Liver (tissue), 9 donors: ENCODE measurements around the gene MAPKAP1. TPM values are rescaled to one million over a fixed set of nuclear protein-coding genes. Genes with fewer than 3 reads are reported as not detected.

Source experiments
- DNase-seq: peaks from one replicate; pipeline ENCODE4 v3.0.0-alpha.2; 2017; ENCODE audit warnings: low spot score
- H3K27ac ChIP-seq, 2 donors: one replicate each; pipeline ENCODE4 v1.7.0; 2013; ENCODE audit warnings: inconsistent platforms in 2 of 2, low read length in 2 of 2, control low read depth in 1 of 2, low read depth in 1 of 2, mild to moderate bottlenecking in 1 of 2
- H3K27me3 ChIP-seq, 4 donors: one replicate each; pipeline versions ENCODE4 v1.6.1 to v1.7.0; 2013; ENCODE audit warnings: low read length in 3 of 4, inconsistent platforms in 1 of 4, mild to moderate bottlenecking in 1 of 4, moderate library complexity in 1 of 4; ENCODE audit not compliant: control insufficient read depth in 4 of 4, insufficient read depth in 4 of 4
- H3K36me3 ChIP-seq, 4 donors: one replicate each; pipeline versions ENCODE4 v1.6.1 to v1.7.0; 2013; ENCODE audit warnings: low read length in 3 of 4, mild to moderate bottlenecking in 3 of 4, low read depth in 1 of 4, moderate library complexity in 1 of 4; ENCODE audit not compliant: control insufficient read depth in 4 of 4, insufficient read depth in 3 of 4
- H3K4me1 ChIP-seq, 4 donors: one replicate each; pipeline versions ENCODE4 v1.6.1 to v1.7.0; 2013; ENCODE audit warnings: low read length in 3 of 4, mild to moderate bottlenecking in 3 of 4, moderate library complexity in 1 of 4; ENCODE audit not compliant: control insufficient read depth in 4 of 4, insufficient read depth in 4 of 4
- H3K4me3 ChIP-seq, 3 donors: one replicate each; pipeline versions ENCODE4 v1.6.1 to v1.7.0; 2013; ENCODE audit warnings: low read length in 3 of 3, control low read depth in 1 of 3, low read depth in 1 of 3, mild to moderate bottlenecking in 1 of 3
- H3K9ac ChIP-seq, 2 donors: one replicate each; pipeline ENCODE4 v1.7.0; 2013; ENCODE audit warnings: low read length in 2 of 2, mild to moderate bottlenecking in 2 of 2, moderate library complexity in 2 of 2, control low read depth in 1 of 2, low read depth in 1 of 2
- H3K9me3 ChIP-seq, 4 donors: one replicate each; pipeline versions ENCODE4 v1.6.1 to v1.7.0; 2013; ENCODE audit warnings: low read length in 3 of 4; ENCODE audit not compliant: control insufficient read depth in 4 of 4
- EGR1 ChIP-seq, 2 donors: IDR thresholded peaks; 2 replicates each; pipeline ENCODE4 v1.6.1; 2016 to 2018; ENCODE audit warnings: antibody characterized with exemption in 2 of 2, low read depth in 2 of 2
- FOXA1 ChIP-seq: IDR thresholded peaks from 2 replicates; pipeline ENCODE4 v1.6.1; 2016; ENCODE audit warnings: antibody characterized with exemption
- FOXA2 ChIP-seq: IDR thresholded peaks from 2 replicates; pipeline ENCODE4 v1.6.1; 2016; ENCODE audit warnings: antibody characterized with exemption
- GABPA ChIP-seq, 2 donors: IDR thresholded peaks in 1 of 2; conservative IDR thresholded peaks in 1 of 2; 2 replicates each; pipeline ENCODE4 v1.6.1; 2016; ENCODE audit warnings: antibody characterized with exemption in 2 of 2, mild to moderate bottlenecking in 1 of 2, moderate library complexity in 1 of 2
- HNF4A ChIP-seq, 2 donors: conservative IDR thresholded peaks; 2 replicates each; pipeline ENCODE4 v1.6.1; 2016; ENCODE audit warnings: antibody characterized with exemption in 2 of 2, mild to moderate bottlenecking in 2 of 2
- HNF4G ChIP-seq: IDR thresholded peaks from 2 replicates; pipeline ENCODE4 v1.6.1; 2016; ENCODE audit warnings: antibody characterized with exemption
- JUND ChIP-seq, 2 donors: IDR thresholded peaks; 2 replicates each; pipeline ENCODE4 v1.6.1; 2016; ENCODE audit warnings: antibody characterized with exemption in 2 of 2
- NR2F2 ChIP-seq: IDR thresholded peaks from 2 replicates; pipeline ENCODE4 v1.6.1; 2016; ENCODE audit warnings: antibody characterized with exemption
- RAD21 ChIP-seq, 2 donors: IDR thresholded peaks; 2 replicates each; pipeline ENCODE4 v1.6.1; 2016; ENCODE audit warnings: antibody characterized with exemption in 2 of 2, mild to moderate bottlenecking in 2 of 2
- RXRA ChIP-seq, 2 donors: IDR thresholded peaks; 2 replicates each; pipeline ENCODE4 v1.6.1; 2017 to 2018; ENCODE audit warnings: antibody characterized with exemption in 2 of 2, mild to moderate bottlenecking in 1 of 2
- SP1 ChIP-seq: IDR thresholded peaks from 2 replicates; pipeline ENCODE4 v1.6.1; 2018; ENCODE audit warnings: antibody characterized with exemption, mild to moderate bottlenecking
- TAF1 ChIP-seq: conservative IDR thresholded peaks from 2 replicates; pipeline ENCODE4 v1.6.1; 2016; ENCODE audit warnings: antibody characterized with exemption, mild to moderate bottlenecking
- YY1 ChIP-seq: IDR thresholded peaks from 2 replicates; pipeline ENCODE4 v1.6.1; 2016; ENCODE audit warnings: antibody characterized with exemption, mild to moderate bottlenecking
- WGBS: extraction: QIAGEN DNeasy Blood & Tissue Kit; methylation state at CpG from one replicate; pipeline ENCODE4 v1.1.7; 2013; 5-methylcytosine and 5-hydroxymethylcytosine counted together
- polyA plus RNA-seq, 2 donors: library from polyadenylated mRNA; stranded (reverse) in 1 of 2; unstranded in 1 of 2; fragments of 200-250 nt in 1 of 2; fragments of >200 nt in 1 of 2; fragmentation: Nextera tagmentation in 1 of 2; extraction: Ambion mirVana in 1 of 2; gene quantifications; one replicate each; pipeline versions ENCODE4 v1.2.1 to v1.2.3, GENCODE V29; 2013 to 2015
- total RNA-seq, 2 donors: library from RNA; depleted of rRNA; stranded (reverse); fragments of >200 nt; gene quantifications; one replicate each; pipeline ENCODE4 v1.2.3, GENCODE V29; 2014
- TF ChIP-seq, protein P1 (sequence below): IDR thresholded peaks from 2 replicates; pipeline ENCODE4 v1.6.1; 2016; ENCODE audit warnings: antibody characterized with exemption, mild to moderate bottlenecking
- TF ChIP-seq, protein P2 (sequence below): IDR thresholded peaks from 2 replicates; pipeline ENCODE4 v1.6.1; 2016; ENCODE audit warnings: antibody characterized with exemption
- TF ChIP-seq, protein P3 (sequence below): IDR thresholded peaks from 2 replicates; pipeline ENCODE4 v1.6.1; 2016; ENCODE audit warnings: antibody characterized with exemption
- TF ChIP-seq, protein P4 (sequence below): fragments of 150-350 bp; IDR thresholded peaks from 2 replicates; pipeline ENCODE4 v1.5.1; 2017; ENCODE audit warnings: improper control_type of control experiment, low read depth, low read length; ENCODE audit not compliant: missing input control
- TF ChIP-seq, protein P5 (sequence below): IDR thresholded peaks from 2 replicates; pipeline ENCODE4 v1.6.1; 2016; ENCODE audit warnings: antibody characterized with exemption
- donor health status: healthy.
- donor health status: healthy.
- donor health status: healthy.
- donor health status: healthy.
- donor health status: healthy.

MAPKAP1 gene
- total and polyA plus RNA-seq, 4 donors: 23.6 to 55.9 (median 32.7) TPM

DNA sequence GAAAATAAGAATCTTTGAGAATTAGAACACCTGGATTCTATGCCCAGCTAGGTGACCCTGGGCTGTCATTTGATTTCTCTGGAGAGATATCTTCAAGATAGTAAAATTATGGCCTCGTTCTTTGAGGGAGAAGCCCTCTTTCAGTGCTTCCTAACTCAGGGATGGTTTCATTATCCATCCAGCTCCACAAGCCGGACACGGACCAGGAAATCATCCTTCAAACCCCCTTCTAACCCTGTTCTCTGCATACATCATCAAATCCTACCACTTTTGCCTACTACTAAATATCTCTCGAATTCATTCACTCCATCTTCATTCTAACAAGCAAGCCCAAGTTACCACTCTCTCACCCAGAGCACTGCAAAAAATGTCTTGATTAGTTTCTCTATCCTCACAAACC lies 57.2 kb downstream of the MAPKAP1 start (continued):
- TF ChIP-seq, protein P1, sequence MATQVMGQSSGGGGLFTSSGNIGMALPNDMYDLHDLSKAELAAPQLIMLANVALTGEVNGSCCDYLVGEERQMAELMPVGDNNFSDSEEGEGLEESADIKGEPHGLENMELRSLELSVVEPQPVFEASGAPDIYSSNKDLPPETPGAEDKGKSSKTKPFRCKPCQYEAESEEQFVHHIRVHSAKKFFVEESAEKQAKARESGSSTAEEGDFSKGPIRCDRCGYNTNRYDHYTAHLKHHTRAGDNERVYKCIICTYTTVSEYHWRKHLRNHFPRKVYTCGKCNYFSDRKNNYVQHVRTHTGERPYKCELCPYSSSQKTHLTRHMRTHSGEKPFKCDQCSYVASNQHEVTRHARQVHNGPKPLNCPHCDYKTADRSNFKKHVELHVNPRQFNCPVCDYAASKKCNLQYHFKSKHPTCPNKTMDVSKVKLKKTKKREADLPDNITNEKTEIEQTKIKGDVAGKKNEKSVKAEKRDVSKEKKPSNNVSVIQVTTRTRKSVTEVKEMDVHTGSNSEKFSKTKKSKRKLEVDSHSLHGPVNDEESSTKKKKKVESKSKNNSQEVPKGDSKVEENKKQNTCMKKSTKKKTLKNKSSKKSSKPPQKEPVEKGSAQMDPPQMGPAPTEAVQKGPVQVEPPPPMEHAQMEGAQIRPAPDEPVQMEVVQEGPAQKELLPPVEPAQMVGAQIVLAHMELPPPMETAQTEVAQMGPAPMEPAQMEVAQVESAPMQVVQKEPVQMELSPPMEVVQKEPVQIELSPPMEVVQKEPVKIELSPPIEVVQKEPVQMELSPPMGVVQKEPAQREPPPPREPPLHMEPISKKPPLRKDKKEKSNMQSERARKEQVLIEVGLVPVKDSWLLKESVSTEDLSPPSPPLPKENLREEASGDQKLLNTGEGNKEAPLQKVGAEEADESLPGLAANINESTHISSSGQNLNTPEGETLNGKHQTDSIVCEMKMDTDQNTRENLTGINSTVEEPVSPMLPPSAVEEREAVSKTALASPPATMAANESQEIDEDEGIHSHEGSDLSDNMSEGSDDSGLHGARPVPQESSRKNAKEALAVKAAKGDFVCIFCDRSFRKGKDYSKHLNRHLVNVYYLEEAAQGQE: no peak
- no peak for TF ChIP-seq NR2F2

DNA sequence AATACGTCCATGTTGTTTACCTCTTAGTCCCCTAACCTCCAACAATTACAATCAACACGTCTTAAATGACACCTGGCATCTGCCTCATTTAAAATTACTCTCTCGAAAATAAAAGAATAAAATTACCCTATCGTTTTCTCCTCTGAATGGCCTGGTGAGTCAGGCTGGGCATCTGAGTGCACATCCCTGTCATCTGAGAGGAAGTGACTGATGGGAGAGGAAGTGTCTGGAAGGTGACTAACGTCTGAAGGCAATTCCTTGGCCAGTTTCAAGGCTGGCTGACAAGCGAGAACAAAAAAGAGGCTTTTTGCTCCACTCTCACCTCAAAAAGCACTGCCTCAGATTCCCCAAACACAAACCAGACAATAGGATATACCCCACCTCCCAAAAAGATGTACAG lies 57.7 kb downstream of the MAPKAP1 start:
- no peaks in the 10 kb centered on the region for H3K9me3 ChIP-seq
- peak overlapping the region in 1 of 2 donors; percentile 33 for H3K27ac ChIP-seq
- H3K9ac ChIP-seq: no peak overlapping the region
- H3K4me3 ChIP-seq: no peak overlapping the region
- peaks cover 0 to 4% (median 0%) of the 10 kb centered on the region in 4 donors for H3K4me1 ChIP-seq
- WGBS: 76% methylated on average over 6 of the region's 6 CpGs
- TF ChIP-seq SP1: no peak
- TF ChIP-seq HNF4A (conservative IDR thresholded peaks at IDR 0.05): no peak
- TF ChIP-seq EGR1 (IDR thresholded peaks at IDR 0.05; ENCODE audit: low read depth in 2 of 2): no peak
- no peak for TF ChIP-seq FOXA1
- no peak for TF ChIP-seq FOXA2
- no peak for TF ChIP-seq HNF4G
- TF ChIP-seq YY1: no peak
- TF ChIP-seq, protein P2, sequence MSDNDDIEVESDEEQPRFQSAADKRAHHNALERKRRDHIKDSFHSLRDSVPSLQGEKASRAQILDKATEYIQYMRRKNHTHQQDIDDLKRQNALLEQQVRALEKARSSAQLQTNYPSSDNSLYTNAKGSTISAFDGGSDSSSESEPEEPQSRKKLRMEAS: no peak
- TF ChIP-seq JUND (IDR thresholded peaks at IDR 0.05): no peak
- TF ChIP-seq, protein P3, sequence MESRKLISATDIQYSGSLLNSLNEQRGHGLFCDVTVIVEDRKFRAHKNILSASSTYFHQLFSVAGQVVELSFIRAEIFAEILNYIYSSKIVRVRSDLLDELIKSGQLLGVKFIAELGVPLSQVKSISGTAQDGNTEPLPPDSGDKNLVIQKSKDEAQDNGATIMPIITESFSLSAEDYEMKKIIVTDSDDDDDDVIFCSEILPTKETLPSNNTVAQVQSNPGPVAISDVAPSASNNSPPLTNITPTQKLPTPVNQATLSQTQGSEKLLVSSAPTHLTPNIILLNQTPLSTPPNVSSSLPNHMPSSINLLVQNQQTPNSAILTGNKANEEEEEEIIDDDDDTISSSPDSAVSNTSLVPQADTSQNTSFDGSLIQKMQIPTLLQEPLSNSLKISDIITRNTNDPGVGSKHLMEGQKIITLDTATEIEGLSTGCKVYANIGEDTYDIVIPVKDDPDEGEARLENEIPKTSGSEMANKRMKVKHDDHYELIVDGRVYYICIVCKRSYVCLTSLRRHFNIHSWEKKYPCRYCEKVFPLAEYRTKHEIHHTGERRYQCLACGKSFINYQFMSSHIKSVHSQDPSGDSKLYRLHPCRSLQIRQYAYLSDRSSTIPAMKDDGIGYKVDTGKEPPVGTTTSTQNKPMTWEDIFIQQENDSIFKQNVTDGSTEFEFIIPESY: no peak
- TF ChIP-seq, protein P4, sequence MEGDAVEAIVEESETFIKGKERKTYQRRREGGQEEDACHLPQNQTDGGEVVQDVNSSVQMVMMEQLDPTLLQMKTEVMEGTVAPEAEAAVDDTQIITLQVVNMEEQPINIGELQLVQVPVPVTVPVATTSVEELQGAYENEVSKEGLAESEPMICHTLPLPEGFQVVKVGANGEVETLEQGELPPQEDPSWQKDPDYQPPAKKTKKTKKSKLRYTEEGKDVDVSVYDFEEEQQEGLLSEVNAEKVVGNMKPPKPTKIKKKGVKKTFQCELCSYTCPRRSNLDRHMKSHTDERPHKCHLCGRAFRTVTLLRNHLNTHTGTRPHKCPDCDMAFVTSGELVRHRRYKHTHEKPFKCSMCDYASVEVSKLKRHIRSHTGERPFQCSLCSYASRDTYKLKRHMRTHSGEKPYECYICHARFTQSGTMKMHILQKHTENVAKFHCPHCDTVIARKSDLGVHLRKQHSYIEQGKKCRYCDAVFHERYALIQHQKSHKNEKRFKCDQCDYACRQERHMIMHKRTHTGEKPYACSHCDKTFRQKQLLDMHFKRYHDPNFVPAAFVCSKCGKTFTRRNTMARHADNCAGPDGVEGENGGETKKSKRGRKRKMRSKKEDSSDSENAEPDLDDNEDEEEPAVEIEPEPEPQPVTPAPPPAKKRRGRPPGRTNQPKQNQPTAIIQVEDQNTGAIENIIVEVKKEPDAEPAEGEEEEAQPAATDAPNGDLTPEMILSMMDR: no peak
- no peak for TF ChIP-seq GABPA (IDR thresholded peaks at IDR 0.05 in 1 of 2, conservative IDR thresholded peaks at IDR 0.05 in 1 of 2)
- TF ChIP-seq RXRA (IDR thresholded peaks at IDR 0.05): no peak
- TF ChIP-seq RAD21 (IDR thresholded peaks at IDR 0.05): no peak
- TF ChIP-seq, protein P5, sequence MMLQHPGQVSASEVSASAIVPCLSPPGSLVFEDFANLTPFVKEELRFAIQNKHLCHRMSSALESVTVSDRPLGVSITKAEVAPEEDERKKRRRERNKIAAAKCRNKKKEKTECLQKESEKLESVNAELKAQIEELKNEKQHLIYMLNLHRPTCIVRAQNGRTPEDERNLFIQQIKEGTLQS: no peak
- no peak for TF ChIP-seq TAF1
- TF ChIP-seq, protein P1: no peak
- no peak for TF ChIP-seq NR2F2
- H3K27me3 ChIP-seq: no peaks in the 10 kb centered on the region
- no peak for DNase-seq
- peaks cover 0 to 2% (median 0%) of the 10 kb centered on the region in 4 donors for H3K36me3 ChIP-seq
